Adrenal gland (tissue), 5 donors: ENCODE results near the gene ALG9.

Experiments used
- CTCF ChIP-seq, 6 experiments: fragments of 450-650 bp in 4 of 6; fragments of 200-600 bp in 2 of 6; sonication (generic) in 1 of 6; IDR thresholded peaks; 1 replicate in 5 of 6; 2 replicates in 1 of 6; pipeline versions ENCODE4 v1.5.1 to v1.8.0; 2016 to 2021; ENCODE audit warnings: antibody characterized with exemption in 6 of 6, mild to moderate bottlenecking in 2 of 6, moderate library complexity in 1 of 6
- POLR2A ChIP-seq, 2 donors: fragments of 450-650 bp; IDR thresholded peaks; one replicate each; pipeline ENCODE4 v1.6.1; 2017; ENCODE audit warnings: antibody characterized with exemption in 2 of 2, mild to moderate bottlenecking in 2 of 2, moderate library complexity in 1 of 2
- donor health status: DM: no; HTN: no; CAD: no.

GRCh38 chr11:111736621-111737443, 134.5 kb downstream of the ALG9 start:
- TF ChIP-seq CTCF (IDR thresholded peaks at IDR 0.05) (no peak), POLR2A (IDR thresholded peaks at IDR 0.05) (no peak)
